HG03439 (cell line): ENCODE measurements around the gene EHD1.

Experiments used
- ATAC-seq: cut with Tn5 transposase; IDR thresholded peaks from one replicate; pipeline ENCODE4 v1.9.1; 2021; ENCODE audit warnings: mild to moderate bottlenecking, moderate library complexity; ENCODE audit not compliant: unreplicated experiment

The EHD1 gene

GRCh38 chr11:64891880-64892279 lies 13.5 kb upstream of the EHD1 start:
- no peak for ATAC-seq

- no peak for ATAC-seq
Observed at GRCh38 chr11:64891215-64891848, 12.9 kb upstream of the EHD1 start.

DNA sequence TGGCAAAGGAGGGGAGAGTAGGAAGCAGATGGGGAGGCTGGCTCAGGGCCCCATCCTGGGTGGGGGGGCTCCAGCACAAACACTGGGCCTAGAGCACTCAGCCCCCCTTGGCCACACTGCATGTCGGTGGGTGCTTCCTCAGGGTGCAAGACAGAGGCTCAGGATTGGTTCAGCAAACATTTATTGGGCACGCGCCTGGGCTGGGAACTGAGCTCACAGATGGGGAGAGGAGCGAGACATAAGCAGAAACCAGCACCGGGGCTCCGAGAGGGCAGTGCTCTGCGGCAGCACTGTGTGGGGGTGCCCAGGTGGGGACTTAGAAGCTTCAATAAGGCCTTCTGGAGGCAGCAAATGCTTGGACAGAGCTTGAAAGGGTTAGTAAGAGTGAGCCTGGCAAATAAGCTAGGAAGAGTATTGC lies 12.1 kb upstream of the EHD1 start:
- no peak for ATAC-seq

DNA sequence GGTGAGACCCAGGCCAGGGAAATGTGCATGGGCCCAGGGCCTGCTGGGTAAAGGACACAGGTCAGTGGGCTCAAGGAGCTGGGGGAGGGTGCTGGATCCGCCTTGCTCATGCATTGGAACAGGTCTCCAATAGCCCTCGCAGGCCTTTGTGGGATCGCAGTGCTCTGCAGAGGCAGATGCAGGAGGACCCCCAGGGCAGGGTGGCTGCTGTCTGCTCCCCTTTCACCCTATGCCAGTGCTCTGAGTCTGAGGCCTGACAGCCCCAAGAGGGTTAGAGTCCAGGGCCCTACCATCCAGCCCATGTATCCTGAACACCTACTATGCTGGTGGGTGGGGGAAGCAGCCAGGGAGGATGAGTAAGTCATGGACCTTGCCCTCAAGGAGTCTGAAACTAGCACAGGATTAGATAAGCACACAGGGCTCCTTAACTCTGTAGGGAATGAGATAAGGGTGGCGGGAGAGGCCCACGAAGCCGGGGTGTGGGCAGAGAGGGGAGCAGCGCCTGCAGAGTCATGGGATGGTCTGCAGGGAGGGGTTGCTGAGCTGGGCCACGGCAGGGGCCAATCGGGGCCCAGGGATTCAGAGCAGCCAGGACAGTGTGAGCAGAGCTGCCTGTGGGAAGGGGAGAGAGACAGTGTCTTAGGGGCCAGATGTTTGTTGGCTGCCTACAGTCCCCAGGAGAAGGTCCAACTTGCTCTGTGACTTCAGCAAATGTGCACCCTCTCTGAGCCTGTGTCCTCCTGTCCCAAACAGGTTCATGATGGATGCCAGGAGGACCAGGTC lies 10.5 kb upstream of the EHD1 start:
- no peak for ATAC-seq

GRCh38 chr11:64888406-64888728 lies 9.9 kb upstream of the EHD1 start:
- no peak for ATAC-seq

DNA sequence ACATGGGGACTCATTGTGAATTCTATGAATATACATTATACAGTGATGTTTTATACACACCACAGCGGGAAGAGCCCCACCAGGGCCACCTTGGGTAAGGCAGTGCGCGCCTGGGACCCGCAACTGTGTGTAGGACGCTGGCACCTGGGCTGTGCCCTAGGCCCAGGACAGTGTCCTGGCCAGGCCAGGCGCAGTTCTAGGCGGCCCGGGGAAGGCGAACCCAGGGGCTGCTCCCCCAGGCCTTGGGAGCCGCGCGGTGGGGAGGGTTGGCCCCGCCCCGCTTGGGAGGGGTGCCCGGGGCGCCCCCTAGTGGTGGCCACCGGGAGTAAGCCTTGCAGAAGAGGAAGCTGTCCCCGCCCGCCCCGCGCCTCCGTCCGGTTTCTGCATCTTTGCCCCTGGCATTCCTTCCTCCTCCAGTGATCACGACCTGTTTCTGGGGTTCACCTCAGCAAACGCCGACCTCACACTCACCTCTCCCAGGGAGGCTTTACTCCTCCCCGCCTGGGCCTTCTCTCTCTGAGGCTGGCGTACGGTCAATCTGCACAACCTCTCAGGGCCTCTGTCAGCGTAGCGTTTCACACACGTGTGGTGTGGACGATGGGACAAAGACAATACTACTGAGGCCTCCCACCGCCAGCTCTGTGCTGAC lies 9.5 kb upstream of the EHD1 start:
- ATAC-seq: no peak

DNA sequence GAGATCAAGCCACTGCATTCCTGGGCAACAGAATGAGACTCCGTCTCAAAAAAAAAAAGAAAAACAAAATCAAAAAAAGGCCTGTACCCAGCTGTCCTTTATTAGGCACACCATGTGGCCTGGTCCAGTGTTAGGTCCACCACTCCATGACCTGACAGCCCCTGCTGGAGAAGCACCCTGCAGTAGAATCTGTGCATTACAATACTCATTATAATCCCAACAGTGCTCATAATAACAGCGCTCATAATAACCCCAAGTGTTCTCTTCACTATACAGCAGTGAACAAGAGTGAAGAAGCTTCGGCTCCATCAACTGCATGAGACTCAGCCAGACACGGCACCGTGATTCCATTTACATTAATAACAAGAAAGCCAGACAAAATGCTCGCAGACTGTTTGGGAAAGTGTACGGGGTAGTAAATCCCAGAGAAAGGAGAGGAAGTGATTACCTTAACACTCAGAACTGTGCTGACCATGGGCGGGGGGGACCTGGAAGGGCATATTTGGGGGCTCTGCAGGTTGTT lies 8.9 kb upstream of the EHD1 start:
- no peak for ATAC-seq

DNA sequence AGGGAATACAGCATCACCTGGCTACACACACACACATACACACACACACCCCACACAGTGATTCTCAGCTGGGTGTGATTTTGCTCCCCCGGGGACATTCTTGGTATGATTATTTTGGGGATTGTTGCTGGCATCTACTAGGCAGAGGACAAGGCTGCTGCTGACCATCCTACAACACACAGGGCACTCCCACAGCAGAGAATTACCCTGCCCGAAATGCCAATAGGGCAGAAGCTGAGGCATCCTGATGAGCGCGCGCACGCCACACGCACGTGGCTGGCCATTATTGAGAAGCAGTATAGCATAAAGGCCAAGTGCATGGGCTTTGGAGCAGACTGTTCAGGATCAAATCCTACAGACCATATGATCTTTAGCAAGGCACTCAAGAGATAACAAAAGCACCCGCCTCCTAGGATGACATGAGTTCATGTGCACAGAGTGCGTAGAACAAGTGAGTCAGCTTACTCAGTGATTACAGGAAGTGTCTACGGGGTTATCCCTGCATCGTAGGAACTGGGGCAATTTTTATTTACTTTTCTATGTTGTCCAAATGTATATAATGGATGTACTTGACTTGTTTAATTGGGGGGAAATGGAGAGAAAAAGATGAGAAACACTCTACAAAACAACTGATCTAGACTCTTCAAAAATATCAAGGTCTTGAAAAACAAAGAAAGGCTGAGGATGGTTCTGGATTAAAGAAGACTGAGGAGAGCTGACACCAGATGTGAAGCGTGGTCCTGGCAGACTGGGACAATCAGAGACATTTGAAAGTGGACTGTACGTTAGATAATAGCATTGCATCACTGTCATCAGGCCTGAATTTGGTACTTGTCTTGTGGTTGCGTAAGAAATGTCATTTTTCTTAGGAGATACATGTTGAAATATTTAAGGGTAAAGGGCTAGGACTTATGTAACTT lies 7.2 kb upstream of the EHD1 start:
- no peak for ATAC-seq

- ATAC-seq: no peak
Observed at GRCh38 chr11:64884019-64884418, 5.6 kb upstream of the EHD1 start.

- no peak for ATAC-seq
Observed at GRCh38 chr11:64883575-64883974, 5.2 kb upstream of the EHD1 start.

DNA sequence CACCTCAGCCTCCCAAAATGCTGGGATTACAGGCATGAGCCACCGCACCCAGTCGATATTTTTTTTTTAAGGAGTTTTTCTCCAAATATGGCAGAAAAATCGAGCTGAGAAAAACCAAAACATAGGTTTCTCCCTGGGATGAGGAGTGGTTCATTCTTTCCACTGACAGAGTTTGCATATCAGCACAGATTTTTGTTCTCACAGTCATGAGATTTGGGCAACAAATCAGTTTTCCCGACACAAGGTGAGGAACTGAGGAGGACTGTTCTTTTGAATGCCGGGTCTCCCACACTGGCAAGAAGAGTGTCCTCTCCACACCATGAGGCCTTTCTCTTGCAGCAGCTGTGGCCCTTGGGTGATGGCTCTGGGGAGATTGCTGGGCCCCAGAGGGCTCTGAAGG lies 3.8 kb upstream of the EHD1 start:
- ATAC-seq: no peak

- ATAC-seq: no peak
Observed at GRCh38 chr11:64881476-64881875, 3.1 kb upstream of the EHD1 start.

DNA sequence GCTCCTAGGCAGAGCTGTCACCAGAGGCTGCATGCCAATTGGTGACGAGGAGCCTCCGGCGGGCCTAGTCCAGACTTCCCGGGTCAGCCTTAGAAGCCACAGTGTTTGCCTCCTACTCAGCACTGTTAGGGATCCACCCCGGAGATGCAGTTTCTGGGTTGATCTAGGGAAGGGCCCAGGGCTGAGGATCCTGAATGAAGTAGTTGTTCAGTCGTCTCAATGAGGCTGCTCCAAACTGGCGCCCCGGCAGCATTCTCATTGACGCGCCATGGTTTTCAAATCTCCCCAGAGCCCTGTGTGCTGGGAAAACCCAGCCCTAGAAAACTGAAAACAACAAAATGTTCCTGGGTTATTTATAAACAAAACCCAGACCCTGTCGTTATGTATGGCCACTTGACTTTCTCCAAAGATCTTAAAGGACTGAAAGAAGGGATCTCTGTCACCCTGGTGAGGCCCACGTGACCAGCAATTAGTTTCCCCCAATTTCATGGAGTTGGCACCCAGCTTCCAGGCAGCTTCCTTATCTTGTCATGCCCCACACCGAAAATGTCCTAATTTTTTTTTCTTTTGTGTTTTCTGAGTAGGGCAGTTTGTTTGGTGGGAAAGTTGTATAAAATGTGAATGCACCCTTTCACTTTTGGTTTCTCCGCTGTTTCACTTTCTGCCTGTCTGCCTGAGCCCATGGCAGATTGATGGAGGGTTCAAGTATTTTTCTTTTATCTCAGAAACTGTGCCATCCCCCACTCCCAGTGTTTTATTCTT lies 2.0 kb upstream of the EHD1 start:
- no peak for ATAC-seq

- no peak for ATAC-seq
Observed at GRCh38 chr11:64879244-64879900, 951 bp upstream of the EHD1 start.

DNA sequence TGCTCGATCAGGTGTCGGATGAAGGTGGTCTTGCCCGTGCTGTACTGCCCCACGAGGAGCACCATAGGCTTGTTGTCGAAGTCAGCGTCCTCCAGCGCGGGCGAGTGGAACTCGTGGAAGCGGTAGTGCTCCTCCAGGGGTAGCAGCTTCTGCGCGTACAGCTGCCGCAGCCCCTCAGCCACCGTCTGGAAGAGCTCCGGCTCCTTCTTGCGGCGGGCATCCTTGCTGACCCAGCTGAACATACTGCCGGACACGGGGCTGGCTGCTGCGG lies 263 bp downstream of the EHD1 start:
- ATAC-seq: no peak

DNA sequence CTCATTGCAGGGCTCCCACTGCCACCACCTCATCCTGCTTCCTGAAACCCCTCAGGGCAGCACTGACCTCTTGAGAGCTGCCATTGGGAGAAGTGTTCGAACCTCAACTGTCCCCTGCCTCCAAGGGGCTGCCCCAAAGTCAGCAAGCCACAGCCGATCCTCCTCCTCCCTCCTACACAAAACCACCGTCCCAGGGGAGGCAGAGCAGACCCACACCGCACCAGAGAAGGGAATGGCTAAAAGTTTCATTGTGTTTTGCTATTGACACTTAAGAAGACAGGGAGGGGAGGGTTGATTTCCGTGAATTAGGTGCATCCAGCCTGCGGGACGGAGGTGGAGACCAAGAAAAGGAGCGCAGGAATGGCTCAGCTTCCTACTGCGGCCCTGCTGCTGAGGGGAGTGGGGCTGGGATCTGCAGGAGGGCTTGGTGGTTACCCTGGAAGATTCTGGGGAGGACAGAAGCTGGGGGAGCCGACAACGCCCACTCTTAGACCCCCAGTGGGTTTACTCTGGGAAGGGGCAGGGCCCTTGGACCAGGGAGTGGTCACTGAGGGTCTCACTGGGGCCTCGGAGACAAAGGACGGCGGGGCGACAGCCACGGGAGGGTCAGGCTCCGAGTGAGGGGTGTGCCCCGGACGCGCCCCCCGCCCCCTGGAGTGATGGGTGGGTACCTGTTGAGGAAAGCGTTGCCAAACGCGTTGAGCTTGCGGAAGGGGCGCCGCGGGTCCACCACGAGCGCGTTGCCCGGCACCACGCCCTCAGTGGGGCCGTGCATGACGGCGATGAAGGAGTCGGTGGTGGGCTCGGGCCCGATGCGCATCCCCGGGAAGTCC lies 815 bp downstream of the EHD1 start:
- no peak for ATAC-seq

DNA sequence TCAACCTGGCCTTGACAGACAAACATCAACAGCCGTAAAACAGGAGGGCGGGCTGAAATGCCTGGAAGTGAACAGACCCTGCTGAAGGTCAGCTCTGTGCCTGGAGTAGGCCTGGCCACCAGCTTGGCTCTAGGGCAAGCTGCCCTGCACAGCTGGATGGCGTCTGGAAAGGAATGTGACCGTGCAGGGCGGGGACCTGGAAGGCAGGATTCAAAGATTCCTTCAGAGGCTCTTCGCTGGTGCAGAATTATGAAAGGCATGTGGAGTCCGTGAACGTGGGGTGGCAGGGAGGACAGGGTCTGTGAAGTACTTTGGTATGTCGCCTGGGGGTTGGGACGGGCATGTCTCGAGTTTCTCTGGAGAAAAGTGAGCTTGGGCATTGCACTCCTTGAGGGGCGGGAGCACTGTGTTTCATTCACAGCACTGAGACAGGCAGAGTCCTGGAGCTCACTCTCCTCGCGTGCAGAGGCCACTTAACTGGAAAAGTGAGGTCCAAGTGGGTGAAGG lies 1.5 kb downstream of the EHD1 start:
- ATAC-seq: no peak

DNA sequence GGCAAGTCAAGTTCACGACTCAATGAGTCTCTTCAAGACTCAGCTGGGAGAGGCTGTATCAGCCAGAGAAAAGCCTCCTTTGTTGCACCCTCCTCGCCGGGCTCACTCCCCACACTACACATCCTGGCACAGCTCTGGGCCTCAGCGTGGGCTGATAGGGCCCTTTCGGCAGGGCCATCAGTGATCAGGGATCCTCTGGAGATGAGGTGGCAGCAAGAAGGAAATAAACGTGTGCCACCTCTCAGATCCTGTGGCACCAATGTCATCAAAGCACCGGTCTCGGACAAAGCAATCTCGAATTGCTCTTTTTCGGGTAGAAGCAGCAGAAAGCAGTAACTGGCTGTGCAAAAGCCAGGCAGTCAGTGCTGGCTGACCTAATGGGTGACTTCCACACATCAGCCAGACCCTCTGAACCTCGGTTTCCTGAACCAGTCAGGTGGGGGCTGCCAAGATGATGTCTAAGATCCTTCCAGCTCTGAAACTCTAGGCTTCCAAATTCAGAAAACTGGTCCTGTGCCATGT lies 2.1 kb downstream of the EHD1 start:
- ATAC-seq: no peak
